SK-N-SH treated with all-trans-retinoic acid at 6 μM for 48 hours (cell line): ENCODE measurements around the gene MAST4.

Source experiments
- ATAC-seq: fragments of 200-7000 bp; cut with Tn5 transposase; 3 replicates; pipeline ENCODE4 v1.9.1; 2020; ENCODE audit warnings: mild to moderate bottlenecking, moderate library complexity
- ARNTL ChIP-seq: fragments of 450-650 bp; formaldehyde crosslinking; IDR thresholded peaks from 2 replicates; pipeline ENCODE4 v1.5.0; 2020; ENCODE audit warnings: low read depth, mild to moderate bottlenecking, moderate library complexity, borderline replicate concordance
- BACH2 ChIP-seq: fragments of 250-450 bp; sonication (Bioruptor Pico); IDR thresholded peaks from 2 replicates; pipeline ENCODE4 v1.9.0; 2021; ENCODE audit warnings: mild to moderate bottlenecking, borderline replicate concordance
- CREB5 ChIP-seq: fragments of 250-450 bp; sonication (Bioruptor Pico); IDR thresholded peaks from 2 replicates; pipeline ENCODE4 v1.5.1; 2020; ENCODE audit warnings: low read depth, mild to moderate bottlenecking, moderate library complexity
- CSDC2 ChIP-seq: fragments of 250-450 bp; sonication (Bioruptor Pico); IDR thresholded peaks from 2 replicates; pipeline ENCODE4 v1.5.0; 2020; ENCODE audit warnings: mild to moderate bottlenecking, moderate library complexity
- CSRNP3 ChIP-seq: fragments of 250-450 bp; sonication (Bioruptor Pico); IDR thresholded peaks from 2 replicates; pipeline ENCODE4 v1.5.1; 2021; ENCODE audit warnings: mild to moderate bottlenecking, moderate library complexity
- ESRRG ChIP-seq: fragments of 250-450 bp; sonication (Bioruptor Pico); IDR thresholded peaks from 2 replicates; pipeline ENCODE4 v1.6.1; 2021; ENCODE audit warnings: mild to moderate bottlenecking
- ISL1 ChIP-seq: fragments of 250-450 bp; sonication (Bioruptor Pico); IDR thresholded peaks from 2 replicates; pipeline ENCODE4 v2.1.2; 2022; ENCODE audit warnings: mild to moderate bottlenecking, moderate library complexity
- OSR1 ChIP-seq: fragments of 250-450 bp; sonication (Bioruptor Pico); IDR thresholded peaks from 2 replicates; pipeline ENCODE4 v1.8.0; 2022; ENCODE audit warnings: moderate library complexity, mild to moderate bottlenecking, inconsistent platforms
- PATZ1 ChIP-seq: fragments of 250-450 bp; sonication (Bioruptor Pico); IDR thresholded peaks from 2 replicates; pipeline ENCODE4 v1.8.0; 2020; ENCODE audit warnings: mild to moderate bottlenecking, moderate library complexity, borderline replicate concordance
- PPARA ChIP-seq: fragments of 250-450 bp; sonication (Bioruptor Pico); IDR thresholded peaks from 2 replicates; pipeline ENCODE4 v1.5.0; 2020; ENCODE audit warnings: mild to moderate bottlenecking, borderline replicate concordance
- SNAI2 ChIP-seq: fragments of 250-450 bp; sonication (Bioruptor Pico); IDR thresholded peaks from 2 replicates; pipeline ENCODE4 v1.5.0; 2020; ENCODE audit warnings: mild to moderate bottlenecking, moderate library complexity
- TCF4 ChIP-seq: fragments of 250-450 bp; sonication (Bioruptor Pico); IDR thresholded peaks from 2 replicates; pipeline ENCODE4 v1.8.0; 2021; ENCODE audit warnings: mild to moderate bottlenecking, moderate library complexity, borderline replicate concordance
- TSHZ2 ChIP-seq: fragments of 250-450 bp; sonication (Bioruptor Pico); IDR thresholded peaks from 2 replicates; pipeline ENCODE4 v1.5.0; 2020; ENCODE audit warnings: mild to moderate bottlenecking, moderate library complexity
- ZC3H10 ChIP-seq: fragments of 250-450 bp; sonication (Bioruptor Pico); IDR thresholded peaks from 2 replicates; pipeline ENCODE4 v1.5.1; 2021; ENCODE audit warnings: mild to moderate bottlenecking, moderate library complexity
- ZFP3 ChIP-seq: fragments of 250-450 bp; sonication (Bioruptor Pico); IDR thresholded peaks from 2 replicates; pipeline ENCODE4 v1.5.0; 2020; ENCODE audit warnings: mild to moderate bottlenecking, moderate library complexity
- ZFP30 ChIP-seq: fragments of 450-650 bp; formaldehyde crosslinking; IDR thresholded peaks from 2 replicates; pipeline ENCODE4 v1.5.0; 2022; ENCODE audit warnings: mild to moderate bottlenecking, moderate library complexity
- ZNF565 ChIP-seq: fragments of 450-650 bp; formaldehyde crosslinking; conservative IDR thresholded peaks from 2 replicates; pipeline ENCODE4 v1.5.0; 2020; ENCODE audit warnings: low read depth, mild to moderate bottlenecking, moderate library complexity
- ZNF8 ChIP-seq: fragments of 450-650 bp; formaldehyde crosslinking; IDR thresholded peaks from 2 replicates; pipeline ENCODE4 v1.5.0; 2020; ENCODE audit warnings: mild to moderate bottlenecking, moderate library complexity

Gene MAST4

GRCh38 chr5:67031057-67031443 lies 434.9 kb downstream of the MAST4 start:
- no peak for TF ChIP-seq TSHZ2
- no peak for TF ChIP-seq CREB5 (CRISPR knock-in tag)
- no peak for TF ChIP-seq ISL1 (CRISPR knock-in tag)
- TF ChIP-seq ZFP30 (CRISPR knock-in tag), result no peak
- TF ChIP-seq BACH2 (CRISPR knock-in tag), result no peak
- no peak for TF ChIP-seq CSDC2 (CRISPR knock-in tag)
- TF ChIP-seq SNAI2 (CRISPR knock-in tag), result no peak
- no peak for TF ChIP-seq ZNF8 (CRISPR knock-in tag)
- no peak for TF ChIP-seq ZC3H10 (CRISPR knock-in tag)
- TF ChIP-seq CSRNP3 (CRISPR knock-in tag), result no peak
- TF ChIP-seq PPARA, result no peak
- no peak for TF ChIP-seq ZFP3 (CRISPR knock-in tag)
- TF ChIP-seq TCF4 (CRISPR knock-in tag), result no peak
- no peak for TF ChIP-seq ESRRG
- no peak for TF ChIP-seq ZNF565 (CRISPR knock-in tag)
- peak; percentile 61 for ATAC-seq

GRCh38 chr5:67031692-67032091 lies 435.5 kb downstream of the MAST4 start:
- ATAC-seq, result no peak
- TF ChIP-seq PATZ1 (CRISPR knock-in tag) (no peak), CSRNP3 (CRISPR knock-in tag) (no peak), TSHZ2 (no peak), TCF4 (CRISPR knock-in tag) (no peak)

GRCh38 chr5:67032921-67033664 lies 436.9 kb downstream of the MAST4 start:
- ATAC-seq, result no peak
- TF ChIP-seq OSR1 (no peak), PPARA (no peak), ARNTL (CRISPR knock-in tag) (no peak)
